Skeletal muscle cell (primary cell): Measurements from ENCODE around the gene WDFY2.
"Not testable (repeated sequence)": the region's sequence is repeated elsewhere in the genome, so short reads cannot be mapped to it uniquely, and the experiment has no call there.

Experiments used
- DNase-seq: peaks from one replicate; pipeline ENCODE4 v3.0.0-alpha.2; 2010; ENCODE audit warnings: low read depth
- H3K4me3 ChIP-seq: 2 replicates; pipeline ENCODE4 v1.5.1; 2011; ENCODE audit warnings: low read depth, mild to moderate bottlenecking, control low read depth, low read length, moderate library complexity

Gene WDFY2

DNA sequence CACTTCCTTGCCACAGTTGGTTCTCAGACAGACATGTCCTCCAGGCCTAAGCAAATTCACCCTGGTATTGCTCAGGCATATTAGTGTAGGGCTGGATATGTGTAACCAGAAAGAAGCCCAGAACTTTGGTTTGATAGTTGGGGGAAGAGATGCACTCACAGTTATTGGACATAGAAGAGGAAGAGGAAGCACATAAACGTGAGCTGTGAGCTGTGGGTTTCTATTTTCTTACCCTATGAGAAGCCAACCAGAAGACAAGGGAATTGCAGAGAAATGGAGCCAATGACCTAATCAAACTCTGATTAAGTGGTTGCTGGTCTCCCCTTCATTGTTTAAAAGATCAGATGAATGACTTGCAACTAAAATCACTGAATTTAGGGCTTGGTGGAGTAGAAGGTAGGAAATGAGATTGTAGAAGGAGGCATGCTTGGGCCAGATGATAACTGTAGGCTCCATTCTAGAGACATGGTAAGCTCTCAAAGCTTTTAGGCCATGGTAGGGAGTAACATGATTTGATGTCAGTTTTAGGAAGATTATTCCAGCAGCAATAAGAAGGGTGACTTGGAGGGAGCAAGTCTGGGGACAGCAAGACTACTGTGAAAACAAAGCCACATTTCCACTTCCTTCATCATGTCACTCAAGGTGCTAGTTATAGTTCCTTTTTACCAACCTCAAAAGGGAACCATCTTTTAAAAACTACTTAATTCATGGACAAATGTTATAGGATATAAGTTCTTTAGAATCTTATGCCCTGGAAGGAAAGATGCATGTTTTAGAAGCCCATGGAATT, 24.1 kb upstream of the WDFY2 start:
- DNase-seq: no peak

DNA sequence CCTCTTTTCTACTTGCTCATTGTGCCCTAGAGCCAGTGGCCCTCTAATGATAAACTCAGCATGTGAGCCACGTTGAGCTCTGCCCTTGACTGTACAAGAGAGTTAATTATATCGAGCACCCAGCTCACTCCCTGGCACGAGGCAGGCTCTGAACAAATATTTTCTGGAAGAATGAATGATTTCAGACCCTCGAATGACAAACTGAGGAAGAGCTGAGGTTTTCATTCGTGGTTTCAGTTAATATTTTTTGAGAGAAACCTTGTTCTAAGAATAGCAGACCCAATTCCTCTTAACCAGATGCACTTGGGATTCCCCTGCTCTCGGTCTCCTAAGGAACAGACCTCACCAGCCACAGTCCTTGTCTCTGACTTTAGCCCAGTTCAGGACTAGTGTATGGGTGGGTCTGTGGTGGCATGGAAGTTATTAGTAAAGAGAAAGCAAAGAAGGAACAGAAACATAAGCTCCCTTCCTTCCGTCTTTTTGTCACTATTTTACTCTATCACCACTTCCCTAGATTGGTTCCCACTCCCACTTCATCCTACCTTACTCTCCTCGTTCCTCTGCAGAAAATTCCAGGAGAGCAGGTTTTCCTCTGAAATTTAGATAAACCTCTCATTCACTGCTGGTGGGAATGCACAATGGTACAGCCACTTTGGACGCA, 22.1 kb upstream of the WDFY2 start:
- DNase-seq: no peak
- H3K4me3 ChIP-seq: no peak overlapping the region

More for the DNA sequence above, 24.1 kb upstream of the WDFY2 start:
- H3K4me3 ChIP-seq: no peak overlapping the region

DNA sequence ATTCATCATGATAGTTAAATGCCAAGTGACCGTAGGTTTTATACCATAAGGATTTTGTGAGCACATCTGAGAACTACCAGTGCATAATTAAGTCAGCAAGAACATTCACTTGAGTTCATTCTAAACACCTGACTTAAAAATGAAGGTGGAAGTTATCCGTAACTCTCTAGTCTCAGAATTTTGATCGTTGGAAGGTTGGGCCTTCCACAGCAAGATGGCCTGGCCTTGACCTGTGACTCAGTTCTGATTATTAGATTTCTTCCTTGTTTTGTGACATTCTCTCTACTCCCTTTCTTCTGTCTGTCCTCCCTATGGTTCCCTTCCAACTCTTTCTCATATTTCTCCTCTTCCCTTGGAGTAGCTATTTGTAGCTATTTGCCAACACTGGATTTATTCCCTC, 20.0 kb upstream of the WDFY2 start:
- no peak overlapping the region for H3K4me3 ChIP-seq
- DNase-seq: no peak

DNA sequence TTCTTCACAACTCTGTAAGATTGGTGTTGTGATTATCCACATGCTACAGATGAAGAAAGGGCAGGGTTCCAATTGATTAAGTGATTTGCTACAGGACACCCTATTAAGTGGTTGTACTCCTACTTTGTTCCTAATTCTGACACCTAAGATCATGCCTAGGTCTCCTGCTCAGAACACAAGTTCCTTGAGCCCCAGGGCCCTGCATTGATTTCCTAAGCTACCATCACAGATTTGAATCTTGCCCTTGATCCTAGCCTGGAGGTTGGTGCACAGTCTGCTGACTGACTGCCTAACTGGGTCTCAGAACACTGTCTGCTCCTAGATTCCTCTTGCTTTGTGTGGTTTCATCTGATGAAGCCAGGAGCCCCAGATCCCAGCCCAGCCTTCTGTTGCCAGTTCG, 19.6 kb upstream of the WDFY2 start:
- H3K4me3 ChIP-seq: no peak overlapping the region
- DNase-seq: no peak

DNA sequence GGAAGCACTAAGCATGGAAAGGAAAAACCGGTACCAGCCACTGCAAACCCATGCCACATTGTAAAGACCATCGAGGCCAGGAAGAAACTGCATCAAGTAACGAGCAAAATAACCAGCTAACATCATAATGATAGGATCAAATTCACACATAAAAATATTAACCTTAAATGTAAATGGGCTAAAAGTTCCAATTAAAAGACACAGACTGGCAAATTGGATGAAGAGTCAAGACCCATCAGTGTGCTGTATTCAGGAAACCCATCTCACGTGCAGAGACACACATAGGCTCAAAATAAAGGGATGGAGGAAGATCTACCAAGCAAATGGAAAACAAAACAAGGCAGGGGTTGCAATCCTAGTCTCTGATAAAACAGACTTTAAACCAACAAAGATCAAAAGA, 15.3 kb upstream of the WDFY2 start:
- not testable (repeated sequence) for DNase-seq, H3K4me3 ChIP-seq

DNA sequence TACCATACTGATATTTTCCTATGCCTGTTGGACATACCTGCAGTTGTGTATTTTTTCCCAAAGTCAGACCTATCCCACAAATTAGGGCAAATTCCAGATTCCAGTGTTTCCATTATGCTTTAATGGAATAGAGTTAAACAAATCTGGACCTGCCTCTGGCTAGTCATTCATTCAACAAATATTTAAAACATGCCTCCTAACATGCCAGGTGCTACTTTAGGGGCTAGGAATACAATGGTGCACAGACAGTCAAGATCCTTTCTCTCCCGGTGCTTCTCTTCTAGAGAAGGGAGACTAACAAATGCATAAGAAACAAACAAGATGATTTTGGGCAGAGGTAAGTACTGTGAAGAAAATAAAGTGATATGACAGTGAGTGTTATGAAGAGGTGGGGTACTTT, 7.5 kb upstream of the WDFY2 start:
- DNase-seq: no peak
- H3K4me3 ChIP-seq: no peak overlapping the region

DNA sequence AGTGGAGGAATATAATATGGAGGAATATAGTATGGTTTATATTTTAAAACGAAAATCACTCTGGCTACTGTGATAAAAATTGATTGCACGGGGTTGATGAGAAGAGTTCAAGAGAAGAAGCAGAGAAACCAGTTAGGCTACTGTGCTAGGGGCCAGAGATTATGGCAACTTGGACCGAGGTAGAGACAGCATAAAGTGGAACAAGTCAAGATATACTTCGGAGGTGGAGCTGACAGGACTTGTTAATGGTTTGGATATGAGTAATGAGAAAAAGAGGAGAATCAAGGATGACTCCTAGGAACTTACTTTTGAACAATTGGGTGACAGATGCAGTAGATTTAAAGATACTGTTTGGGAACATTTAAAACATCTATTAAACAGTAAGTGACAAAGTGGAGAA, 6.6 kb upstream of the WDFY2 start:
- H3K4me3 ChIP-seq: no peak overlapping the region
- DNase-seq: no peak

DNA sequence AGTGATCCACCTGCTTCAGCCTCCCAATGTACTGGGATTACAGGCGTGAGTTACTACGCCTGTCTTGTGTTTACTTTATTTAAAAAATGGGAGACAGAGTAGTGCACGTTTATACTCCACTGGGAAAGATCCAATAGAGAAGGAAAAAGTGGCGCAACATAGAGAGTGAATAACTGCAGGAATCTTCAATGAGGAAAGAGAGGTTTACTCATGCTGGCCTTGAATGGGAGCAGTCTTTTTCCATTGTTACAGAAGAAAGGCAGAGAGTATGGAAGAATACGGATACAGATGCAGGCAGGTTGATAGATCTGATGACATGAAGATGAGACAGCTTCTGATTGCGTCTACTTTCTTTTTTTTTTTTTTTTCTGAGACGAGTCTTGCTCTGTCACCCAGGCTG, 4.6 kb upstream of the WDFY2 start:
- no peak overlapping the region for H3K4me3 ChIP-seq
- DNase-seq: no peak

DNA sequence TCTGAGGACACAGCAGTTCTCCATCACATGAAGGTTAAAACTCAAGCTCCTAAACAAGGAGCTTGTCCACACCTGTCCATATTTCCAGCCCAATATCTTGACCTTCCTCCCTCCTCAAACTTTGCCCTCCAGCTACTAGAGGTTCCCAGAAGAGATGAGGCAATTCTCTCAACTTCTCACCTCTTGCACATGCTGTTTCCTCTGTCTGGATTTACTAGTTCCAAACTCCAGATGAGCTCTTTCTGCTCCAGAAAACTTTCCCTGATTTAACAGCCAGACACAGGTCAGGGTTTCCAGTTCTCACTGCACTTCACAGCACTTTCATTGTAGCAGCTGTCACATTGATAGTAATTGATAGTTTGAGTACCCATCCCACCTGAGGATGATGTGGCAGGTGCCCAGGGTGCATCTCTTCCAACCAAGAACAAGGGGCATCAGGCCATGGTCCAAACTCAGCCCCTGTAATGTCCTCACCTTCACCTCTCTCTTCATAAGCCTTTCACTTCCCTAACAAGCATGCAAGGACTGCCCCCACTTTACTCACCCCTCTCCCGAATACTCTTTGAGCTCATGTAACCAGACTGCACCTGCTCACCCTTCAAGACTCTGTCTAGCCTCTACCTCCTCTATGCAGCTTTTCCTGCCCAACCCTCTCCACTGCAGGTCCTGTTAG, 3.0 kb upstream of the WDFY2 start:
- H3K4me3 ChIP-seq: no peak overlapping the region
- no peak for DNase-seq

DNA sequence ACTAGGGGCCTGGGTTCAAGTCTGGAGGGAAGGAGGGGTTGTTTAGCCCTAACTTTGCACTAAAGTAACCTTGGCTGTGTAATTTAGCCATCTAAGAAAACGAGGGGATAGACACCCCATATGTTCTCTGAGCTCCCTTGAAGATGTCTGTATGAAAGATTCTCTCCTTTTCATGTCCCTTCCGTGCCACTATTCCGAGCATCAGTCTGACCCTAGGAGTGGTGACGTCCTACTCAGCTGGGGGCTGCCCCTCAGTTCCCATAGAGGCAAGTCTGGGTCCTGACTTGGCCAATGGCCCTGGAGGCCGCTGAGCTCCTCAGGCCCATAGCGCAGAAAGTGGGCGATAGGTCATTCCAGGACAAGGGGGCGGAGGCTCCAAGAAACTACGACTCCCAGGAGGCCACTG, 790 bp upstream of the WDFY2 start:
- peak overlapping the region; percentile 71 for H3K4me3 ChIP-seq
- DNase-seq: no peak

DNA sequence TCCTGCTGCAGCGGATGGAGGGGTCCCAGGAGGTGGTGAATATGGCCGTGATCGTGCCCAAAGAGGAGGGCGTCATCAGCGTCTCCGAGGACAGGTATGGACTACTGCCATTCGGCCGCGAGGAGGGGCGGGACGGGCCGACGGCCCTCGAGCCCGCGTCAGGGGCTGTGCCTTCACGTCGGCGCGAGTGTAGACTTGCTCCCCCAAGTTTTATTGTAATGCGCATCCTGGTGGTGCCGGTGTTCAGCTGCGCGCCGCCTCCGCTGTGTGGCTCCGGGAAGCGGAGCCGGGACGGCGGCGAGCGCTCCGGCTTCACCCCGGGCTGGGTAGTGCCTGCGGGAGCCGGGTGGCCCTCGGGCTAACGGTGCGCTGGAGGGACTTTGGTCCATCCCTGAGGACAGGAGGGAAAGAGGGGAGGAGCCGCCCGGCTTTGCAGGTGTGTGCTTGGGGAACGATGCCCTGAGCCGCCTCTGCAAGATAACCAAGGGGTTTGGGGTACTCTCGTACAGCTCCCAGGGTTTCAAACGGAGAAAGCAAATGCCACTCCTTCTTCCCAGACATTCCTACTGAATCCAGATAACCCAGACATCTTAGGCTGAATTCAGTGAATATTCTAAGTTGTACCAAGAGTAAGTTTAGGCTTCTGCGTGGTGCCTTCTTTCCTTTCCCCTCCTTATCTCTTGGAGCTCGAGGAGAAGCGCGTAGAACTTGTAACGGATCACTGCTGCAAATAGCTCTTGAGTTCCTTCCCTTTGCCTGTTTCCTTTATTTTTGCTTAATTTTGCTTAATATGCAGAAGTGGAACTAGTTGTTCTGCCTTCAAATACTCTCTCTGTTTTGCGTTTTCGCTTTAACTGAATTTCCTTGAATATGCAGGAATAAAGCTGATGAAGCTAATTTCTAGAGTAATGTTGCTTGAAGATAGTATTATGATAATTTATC, 740 bp downstream of the WDFY2 start:
- H3K4me3 ChIP-seq: peak overlapping the region; percentile 71

DNA sequence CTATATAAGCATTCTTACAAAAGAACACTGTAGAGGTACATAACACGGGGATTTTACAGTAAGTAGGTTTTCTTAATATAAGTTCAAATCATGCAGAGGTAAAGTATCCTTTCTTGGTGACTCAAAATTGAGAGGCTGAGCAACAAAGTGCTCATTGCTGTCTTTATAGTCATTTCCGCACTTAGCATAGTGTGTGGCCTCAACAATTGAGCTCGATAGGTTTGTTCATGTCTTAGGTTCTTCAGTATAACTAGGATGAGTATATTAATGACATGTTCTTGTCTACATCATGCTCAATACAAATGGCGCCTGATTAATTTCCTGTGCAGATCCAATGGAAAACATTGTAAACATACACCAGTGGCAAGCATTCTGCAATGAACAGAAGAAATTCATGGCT, 1.4 kb downstream of the WDFY2 start:
- no peak for DNase-seq
- H3K4me3 ChIP-seq: peak overlapping the region; percentile 71

More for the DNA sequence above, 740 bp downstream of the WDFY2 start:
- no peak for DNase-seq

DNA sequence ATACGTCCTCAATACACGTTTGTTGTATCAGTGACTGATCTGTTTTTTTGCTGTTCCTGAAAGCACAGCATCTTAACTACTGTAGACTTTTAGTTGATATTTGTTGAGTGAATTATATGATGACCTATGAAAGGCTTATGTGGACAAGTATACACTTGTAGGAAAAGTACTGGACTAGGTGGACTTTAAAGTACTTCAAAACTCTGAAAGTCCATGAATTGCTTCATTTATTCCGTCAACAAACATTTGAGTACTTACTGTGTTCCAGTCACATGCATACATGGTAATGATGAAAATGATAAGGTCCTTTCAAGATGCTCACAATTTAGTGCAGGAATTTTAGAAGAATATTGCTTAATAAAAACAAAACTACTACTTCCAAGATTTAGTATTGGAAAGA, 3.1 kb downstream of the WDFY2 start:
- no peak overlapping the region for H3K4me3 ChIP-seq
- no peak for DNase-seq

DNA sequence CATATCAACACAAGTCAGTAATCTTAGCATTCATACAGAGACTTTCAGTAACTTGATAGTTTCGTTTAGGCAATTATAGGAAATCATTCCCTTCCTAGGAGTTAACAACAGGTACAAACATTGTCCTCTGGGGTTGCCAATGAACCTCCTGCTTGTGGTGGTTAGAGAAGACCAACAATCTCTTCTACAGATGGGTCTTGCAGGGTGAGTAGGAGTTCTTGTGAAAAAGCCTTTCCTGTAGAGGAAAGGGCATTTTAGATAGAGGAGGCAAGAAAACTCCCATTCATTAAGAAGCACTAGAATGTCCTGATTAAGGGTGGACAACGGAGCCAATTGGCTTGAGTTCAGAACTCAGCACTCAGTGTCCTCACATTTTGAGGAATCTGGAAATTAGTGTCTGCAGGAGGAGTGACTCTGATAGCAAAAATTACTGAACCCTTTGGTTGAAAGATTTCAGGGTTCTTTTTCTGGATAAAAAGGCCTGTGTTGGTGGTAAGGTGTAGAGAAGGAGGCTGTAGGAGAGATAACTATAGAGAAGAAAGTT, 4.2 kb downstream of the WDFY2 start:
- no peak overlapping the region for H3K4me3 ChIP-seq

DNA sequence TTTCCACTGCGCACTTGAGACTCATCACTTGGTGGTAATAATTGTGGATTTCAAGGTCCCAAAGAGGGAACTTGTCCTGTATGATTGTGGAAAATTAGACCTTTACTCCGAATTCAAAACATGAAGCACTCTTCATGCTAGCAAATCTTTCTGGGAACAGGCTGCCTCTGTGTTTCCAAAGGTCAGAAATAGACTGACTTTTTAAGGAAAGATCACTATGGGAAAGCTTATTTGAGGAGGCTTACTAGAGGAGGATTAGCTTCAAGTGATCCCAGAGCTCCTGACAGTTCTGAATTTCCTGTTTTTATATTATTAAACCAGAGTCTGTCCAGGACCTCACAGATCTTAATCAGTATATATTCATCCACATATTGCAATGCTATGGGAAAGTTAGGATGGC, 5.5 kb downstream of the WDFY2 start:
- DNase-seq: no peak
- no peak overlapping the region for H3K4me3 ChIP-seq

More for the DNA sequence above, 4.2 kb downstream of the WDFY2 start:
- no peak for DNase-seq

DNA sequence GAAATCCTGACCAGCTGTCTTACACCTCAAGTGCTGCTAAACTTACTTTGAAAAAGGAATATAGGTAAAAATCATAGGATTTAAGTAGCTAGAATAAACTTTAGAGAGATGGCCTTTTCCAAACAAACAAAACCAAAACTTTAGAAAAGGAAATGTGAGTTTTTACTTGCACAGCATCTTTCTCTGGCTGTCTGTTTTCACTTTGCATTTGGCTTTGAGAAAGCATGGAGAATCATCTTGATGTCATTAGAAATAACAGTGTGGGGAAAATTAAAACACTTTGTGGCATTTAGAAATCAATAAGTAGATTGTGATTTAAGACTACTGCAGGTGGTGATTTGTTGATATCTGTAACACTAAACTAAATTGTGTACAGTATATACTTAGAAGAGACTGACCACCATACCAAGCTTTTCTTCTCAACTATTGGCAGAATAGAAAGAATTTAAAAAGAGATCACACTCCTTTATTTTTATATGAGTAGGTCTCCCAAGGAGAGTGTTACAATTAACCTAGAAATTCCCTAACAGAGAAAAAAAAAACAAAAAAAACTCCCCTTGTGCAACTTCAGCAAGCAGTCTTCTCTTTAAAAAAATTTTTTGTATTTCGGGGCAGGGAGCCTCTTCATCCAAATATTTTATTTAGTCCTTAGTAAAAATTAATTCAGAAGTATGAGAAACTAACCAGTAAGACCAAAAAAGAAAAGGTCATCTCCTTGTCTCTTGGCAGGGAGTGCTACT, 6.1 kb downstream of the WDFY2 start:
- H3K4me3 ChIP-seq: no peak overlapping the region
- no peak for DNase-seq

DNA sequence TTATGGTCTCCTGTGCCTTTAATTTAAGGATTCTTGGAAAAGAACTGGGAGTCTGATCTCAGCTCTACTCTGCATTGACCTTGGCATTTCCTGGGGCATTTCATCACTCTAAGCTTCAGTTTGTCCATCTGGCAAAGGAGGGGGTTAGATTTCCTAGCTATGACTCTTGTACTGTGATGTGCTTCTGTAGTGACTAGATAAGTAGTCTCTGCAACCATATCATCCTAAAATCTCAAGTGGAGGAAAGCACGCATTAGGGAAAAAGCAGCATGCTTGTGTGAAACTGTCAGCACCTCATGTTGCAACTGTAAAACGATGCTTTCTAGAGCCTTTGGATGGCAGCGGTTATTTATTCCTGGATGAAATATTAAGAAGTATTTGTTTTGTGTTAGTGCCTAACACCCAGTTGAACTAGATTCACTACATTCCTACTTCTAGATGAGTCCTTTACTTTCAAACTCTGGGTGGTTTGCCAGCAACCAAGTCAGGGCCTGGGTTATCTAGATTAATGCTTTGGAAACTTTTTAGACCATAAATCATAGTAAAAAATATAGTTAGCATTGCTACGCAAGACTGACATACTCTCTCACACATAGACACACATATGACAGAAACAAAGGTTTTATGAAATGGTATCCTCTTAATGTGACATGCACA, 6.8 kb downstream of the WDFY2 start:
- no peak overlapping the region for H3K4me3 ChIP-seq

DNA sequence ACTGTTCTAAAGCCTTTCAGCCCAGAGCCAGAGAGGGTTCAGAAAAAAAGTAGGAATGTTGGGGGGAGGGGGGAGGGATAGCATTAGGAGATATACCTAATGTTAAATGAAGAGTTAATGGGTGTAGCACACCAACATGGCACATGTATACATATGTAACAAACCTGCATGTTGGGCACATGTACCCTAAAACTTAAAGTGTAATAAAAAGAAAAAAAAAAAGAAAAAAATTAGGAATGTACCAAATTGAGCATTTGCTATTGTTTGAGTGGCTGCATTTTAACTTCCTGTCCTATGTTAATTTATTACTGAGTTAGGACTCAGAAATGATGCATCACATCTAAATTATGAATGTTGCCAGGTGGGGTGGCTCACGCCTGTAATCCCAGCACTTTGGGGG, 7.7 kb downstream of the WDFY2 start:
- DNase-seq, H3K4me3 ChIP-seq: not testable (repeated sequence)

More for the DNA sequence above, 6.8 kb downstream of the WDFY2 start:
- DNase-seq: peak; percentile 92
